Activated CD8-positive, alpha-beta memory T cell treated with anti-CD3 and anti-CD28 coated beads for 48 hours (primary cell): ENCODE results near the gene WWTR1.
A peak's percentile ranks its signal among the peaks of the same experiment; 100 is the strongest.

Experiments used
- DNase-seq, 3 experiments: peaks; one replicate each; pipeline ENCODE4 v3.0.0-alpha.2; 2020; ENCODE audit warnings: low read depth in 2 of 3, low spot score in 2 of 3

WWTR1 gene

DNA sequence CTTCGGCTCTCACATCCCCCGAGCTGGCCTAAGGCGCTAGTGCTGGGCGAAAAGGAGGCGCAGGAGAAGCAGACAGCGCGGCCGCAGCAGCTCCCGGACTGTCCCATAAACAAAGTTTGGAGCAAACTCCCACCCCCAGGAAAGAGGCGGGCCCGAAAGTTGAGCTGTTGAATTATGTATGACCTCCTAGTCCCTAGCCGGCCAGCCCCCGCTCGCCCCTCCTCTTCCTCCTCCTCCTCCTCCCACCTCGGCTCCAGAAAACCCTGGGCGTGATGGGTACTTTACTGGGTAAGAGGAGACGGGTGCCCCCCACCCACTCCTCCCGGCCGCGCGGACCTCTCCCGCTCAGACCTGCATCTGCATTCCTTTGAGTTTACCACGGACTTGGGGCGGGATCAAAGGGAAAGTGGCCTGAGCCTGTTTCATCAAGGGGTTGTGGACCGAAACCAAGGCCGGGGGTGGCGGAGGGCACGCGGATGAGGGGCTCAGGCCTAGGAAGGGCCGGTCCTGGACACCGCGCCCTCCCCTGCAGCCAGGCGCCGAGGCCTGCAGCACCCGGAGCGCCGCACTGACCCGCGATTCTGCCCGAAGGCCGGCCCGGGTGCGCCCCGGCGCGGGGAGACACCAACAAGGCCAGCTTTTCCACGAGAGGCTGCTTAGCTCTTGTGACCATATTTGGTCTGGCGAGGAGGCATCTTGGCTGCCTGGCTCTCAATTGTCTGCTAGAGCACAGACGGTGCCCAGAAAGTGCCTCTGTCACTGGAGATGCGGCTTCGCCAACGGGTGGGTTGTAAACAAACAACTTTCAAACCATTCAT, at the start of gene WWTR1:
TSS of gene WWTR1 (minus strand) at position 100 of the 818 bp plus-strand sequence. CDS start 719 bp downstream, outside the sequence.
- DNase-seq, result peak; percentile 4 to 16 (median 5)

DNA sequence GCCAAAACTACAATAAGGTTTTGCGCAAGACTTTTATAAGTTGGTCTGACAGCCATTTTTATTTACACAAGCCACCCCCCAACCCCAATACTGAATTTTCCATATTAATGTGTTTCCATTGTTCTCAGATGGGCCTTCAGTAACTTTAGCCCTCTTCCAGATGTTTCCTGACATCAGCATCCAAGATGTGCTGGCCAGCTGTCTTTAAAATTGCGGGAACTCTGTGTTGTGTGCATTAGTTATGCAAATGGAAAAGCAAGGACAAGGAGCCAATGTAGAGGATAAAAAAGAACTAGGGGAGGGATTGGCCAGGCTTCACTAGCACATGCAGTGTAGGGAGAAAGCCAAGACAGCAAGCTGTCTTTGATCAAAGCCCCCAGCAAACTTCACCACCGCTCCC, 49.1 kb upstream of the WWTR1 start:
- DNase-seq, result no peak

DNA sequence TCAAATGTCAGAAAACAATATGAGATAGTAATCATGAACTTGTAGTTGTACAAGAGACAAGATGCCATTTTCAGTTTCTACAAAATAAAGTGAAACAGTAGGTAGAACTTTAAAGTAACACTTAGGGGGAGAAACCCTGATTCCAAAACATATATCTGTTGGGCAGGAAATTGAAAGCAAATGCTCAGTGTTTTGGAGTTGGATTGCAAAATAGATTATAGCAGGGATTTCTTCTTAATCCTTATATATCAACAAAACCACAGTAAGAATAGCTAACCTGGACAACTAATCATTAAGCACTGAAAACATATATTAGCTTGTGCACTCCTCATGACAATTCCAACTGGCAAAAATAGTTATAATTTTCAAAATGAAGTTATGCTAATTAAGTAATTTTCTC, 47.6 kb upstream of the WWTR1 start:
- no peak for DNase-seq

DNA sequence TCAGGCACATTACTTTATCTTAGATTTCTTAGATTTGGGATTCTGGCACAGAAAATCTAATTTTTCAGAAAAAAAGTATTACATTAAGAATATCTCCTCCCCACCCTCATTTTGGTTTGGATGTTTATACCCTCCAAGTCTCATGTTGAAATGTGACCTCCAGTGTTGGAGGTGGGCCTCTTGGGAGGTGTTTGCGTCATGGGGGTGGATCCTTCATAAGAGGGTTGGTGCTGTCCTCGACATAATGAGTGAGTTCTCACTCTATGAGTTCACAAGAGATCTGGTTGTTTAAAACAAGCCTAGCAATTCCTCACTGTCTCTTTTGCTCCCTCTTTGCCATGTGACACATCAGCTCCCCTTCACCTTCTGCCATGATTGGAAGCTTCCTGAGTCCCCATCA, 45.6 kb upstream of the WWTR1 start:
- no peak for DNase-seq

DNA sequence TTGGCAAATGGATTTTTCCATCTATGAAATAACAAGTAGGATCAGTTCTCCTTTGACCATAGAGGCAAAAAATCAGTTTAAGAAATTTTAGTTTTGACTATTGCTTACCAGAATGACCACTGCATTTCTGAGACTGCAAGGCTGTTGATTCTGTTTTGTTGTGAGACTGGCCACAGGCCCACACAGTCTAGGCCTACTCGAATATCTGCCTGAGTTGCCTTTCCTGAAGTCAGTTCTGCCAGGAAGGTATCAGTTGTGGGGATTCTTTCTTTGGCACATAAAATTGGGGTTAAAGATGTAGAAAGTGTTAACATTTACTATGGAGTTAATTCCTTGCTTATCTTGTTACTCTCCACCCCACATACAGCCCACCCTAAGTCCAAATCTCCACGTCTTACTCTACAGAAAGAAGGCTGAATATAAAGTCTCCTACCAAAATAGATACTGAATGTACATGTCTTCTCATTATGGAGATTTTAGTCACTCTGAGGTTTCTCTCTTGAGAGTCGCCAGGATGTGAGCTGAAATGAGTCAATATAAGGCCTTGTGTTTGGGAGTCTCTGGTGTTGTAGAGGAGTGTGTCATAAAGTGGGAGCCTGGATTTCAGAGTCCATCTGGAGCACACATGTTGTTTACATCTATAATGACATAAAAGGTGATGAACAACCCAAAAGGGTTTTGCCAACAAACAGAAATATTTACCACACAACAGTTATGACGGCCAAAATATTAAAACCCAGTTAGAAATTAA, 45.0 kb upstream of the WWTR1 start:
- DNase-seq, result no peak

DNA sequence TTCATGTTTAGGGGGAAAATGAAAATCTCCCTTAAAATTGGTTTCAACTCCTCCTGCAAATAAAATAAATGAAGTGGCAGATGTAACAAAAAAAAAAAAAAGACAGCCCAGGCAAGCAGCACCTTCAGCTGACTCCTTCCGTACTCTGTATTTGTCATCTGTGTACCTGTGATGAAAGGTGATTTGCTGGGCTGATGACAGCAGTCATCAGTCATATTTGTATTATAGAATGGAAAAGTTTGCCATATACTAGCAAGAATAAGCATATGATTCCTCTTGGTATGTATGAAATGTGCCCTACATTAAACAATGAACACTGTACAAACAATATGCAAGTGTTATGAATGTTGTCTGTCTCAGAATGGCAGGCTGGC, 44.1 kb upstream of the WWTR1 start:
- no peak for DNase-seq

DNA sequence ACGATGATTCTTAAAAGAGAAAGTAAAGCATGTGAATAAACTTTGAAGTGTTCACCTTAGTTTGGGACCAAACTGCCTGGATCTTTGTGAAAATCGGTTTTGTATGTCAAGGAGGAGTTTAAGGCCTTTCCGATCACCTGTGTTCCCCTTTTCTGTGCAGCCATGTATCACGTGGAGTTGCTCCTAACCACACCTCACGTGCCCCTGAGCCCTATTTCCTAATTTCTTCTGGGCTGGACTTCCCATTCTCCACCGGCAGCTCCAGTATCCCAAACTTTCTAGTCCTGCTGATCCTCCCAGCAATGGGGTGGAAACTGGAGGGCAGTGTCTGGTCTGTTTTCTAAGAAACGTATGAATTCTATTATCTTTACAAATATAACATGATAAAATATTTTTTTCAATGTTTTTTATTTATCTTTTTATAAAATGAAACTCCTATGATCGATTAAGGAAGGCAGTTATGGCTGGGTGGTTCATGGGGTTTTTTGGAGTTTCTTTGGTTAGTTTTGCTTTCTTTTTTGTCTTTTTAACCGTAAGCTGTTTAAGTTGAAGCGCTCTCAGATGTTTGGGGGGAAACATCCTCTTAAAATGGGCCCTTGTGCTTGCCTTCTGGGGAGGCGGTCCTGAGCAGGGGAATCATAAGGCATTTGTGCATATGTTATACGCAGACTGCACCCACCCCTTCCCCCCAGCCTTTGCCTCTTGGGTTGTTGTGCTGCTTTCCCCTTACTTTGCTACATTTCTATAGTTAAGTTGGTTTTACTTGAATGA, 43.6 kb upstream of the WWTR1 start:
- DNase-seq, result peak in 1 of 3 experiments; percentile 7

DNA sequence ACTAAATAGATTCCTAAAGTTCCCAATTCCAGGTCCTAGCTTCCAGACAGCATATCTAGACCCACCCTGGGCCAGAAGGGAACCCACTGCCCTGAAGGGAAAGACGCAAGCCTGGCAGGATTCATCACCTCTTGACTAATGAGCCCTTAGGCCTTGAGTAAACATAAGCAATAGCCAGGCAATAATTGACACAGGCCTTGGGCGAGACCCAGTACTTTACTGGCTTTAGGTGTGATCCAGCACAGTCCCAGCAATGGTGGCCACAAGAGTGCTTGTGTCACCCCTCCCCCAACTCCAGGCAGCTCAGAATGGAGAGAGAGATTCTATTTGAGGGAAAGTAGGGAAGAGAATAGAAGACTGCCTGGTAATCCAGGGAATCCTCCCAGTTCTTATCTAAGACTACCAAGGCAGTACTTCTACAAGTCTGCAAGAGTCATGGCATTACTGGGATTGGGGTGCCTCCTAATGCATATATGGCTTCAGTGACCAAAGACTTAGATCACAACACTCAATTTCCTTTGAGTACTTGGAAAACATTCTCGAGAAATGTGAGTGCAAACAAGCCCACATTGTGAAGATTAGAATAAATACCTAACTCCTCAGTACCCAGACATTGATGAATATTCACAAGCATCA, 30.4 kb upstream of the WWTR1 start:
- DNase-seq, result no peak

DNA sequence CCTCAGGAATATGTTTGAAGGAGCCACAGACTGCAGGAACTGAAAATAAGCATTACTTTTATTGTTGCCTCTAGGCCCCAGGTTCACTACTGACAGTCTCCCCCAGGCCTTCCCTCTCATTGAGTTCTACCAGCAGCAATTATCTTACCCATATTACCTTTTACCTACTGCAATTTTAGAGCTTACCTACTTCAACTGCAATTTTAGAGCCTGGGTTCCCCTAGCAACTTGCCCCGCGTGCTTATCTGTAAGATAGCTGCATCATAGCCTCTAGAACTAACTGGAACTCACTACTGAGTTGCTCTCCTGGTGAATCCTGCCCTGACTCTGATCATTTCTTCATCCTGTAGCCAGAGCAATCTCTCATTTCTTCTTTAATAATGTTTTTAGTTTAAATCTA, 29.2 kb upstream of the WWTR1 start:
- DNase-seq, result no peak

DNA sequence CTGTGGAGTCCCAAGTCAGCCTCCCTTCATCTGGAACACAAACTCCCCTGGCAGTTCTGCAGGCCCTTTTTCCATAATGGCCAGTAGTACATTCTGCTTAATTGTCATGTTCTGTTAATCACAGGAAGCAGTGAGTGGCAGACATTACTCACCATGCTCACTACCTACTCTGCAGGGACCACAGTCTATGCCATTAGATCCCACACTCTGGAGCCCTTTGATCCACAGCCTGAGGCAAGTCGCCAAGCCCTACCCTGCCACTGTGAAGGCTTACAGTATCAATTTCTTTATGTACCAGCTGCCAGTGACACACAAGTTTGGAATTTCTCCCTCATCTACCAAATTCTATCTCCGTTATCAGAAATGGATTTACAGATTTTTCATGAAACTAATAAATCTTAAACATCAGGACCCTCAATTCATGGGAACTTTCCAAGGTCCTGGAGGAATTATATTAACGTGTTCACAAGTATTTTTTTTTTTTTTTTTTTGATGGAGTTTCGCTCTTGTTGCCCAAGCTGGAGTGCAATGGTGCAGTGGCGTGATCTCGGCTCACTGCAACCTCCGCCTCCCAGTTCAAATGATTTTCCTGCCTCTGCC, 20.6 kb upstream of the WWTR1 start:
- no peak for DNase-seq

DNA sequence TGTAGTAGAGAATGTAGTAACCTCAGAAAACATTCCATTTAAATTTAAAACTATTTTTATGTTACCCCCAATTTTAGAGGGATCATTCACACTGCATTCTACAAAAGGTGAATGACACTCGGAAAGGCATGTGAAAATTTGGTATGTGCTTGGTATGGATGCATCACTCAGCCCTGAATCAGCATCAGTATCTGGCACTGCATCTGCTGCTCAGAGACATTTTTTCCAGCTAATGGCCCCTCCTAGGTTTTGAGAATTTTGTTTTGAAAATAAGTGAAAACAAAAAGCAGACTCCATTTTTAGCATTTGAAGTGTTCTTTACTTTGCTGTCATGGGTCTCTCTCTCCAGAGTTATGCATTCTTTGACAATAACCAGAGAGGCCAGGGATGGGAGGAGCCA, 15.6 kb upstream of the WWTR1 start:
- DNase-seq, result no peak

DNA sequence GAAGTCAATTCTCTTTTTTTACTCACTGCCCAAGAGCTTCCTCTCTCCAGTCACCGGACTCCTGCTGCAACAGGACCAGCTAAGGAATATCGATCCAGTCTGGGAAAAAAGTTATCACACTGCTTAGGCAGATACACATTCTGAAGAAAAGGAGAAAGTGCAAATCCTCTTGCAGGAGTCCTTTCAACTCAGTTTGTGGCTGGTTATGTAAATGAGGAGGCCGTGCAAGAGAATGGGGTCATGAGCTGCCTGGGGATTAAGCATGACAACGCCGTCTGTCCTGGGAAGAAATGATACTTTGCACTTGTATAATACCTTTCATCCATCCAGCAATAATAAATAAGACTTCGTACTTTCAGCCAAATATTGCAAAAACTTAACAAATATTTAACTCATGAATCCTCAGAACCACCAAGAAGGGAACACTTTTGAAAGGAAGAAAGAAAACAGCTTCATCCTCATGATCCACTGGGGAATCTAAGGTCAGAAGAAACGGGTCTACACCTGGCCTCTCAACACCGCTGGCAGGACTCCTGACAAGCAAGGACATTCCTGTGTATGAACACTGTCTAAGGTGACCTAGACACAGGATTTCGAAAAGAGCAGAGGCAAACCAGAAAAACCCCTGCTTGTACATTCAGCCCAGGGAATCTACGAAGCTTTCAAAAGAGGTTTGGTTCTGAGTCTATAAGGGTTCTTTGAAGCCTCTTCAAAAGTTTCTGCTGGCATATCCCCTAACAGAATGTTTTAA, 13.1 kb upstream of the WWTR1 start:
- DNase-seq, result no peak

DNA sequence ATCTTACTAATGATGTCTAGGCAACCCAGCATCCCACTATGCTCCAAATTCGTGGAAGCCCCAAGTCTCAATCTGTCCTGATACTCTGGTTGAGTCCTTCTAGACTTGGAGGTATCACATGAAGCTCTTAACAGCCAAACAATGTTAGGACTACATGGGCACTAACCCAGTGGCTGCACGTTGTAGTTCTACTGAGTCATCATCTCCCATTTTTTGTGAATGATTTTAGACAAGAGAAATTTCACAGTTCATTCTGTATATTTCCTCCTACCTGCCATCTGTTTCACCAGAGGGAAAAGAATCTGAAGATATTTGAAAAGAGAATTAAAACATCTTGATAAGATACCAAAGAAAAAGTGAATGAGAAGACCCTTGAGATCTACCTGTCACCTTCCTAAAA, 9.8 kb upstream of the WWTR1 start:
- no peak for DNase-seq

DNA sequence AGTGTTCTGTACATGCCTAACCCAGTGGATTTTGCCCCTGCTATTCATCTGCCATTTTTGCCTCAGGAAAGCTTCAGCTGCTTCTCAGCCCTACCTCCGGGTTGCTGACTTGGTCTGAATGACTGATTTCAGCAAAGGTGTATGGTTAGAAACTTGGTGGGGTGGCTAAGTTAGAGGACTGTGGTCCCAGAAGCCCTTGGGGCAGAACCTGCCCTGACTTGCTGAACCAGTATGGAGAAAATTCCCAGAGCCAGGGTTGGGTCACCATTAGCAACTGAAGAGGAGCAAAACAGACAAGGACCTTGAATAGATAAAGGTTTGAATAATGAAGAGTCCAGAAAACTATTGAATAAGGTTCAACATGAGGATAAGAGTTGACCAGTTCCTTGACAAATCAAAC, 6.1 kb upstream of the WWTR1 start:
- no peak for DNase-seq

DNA sequence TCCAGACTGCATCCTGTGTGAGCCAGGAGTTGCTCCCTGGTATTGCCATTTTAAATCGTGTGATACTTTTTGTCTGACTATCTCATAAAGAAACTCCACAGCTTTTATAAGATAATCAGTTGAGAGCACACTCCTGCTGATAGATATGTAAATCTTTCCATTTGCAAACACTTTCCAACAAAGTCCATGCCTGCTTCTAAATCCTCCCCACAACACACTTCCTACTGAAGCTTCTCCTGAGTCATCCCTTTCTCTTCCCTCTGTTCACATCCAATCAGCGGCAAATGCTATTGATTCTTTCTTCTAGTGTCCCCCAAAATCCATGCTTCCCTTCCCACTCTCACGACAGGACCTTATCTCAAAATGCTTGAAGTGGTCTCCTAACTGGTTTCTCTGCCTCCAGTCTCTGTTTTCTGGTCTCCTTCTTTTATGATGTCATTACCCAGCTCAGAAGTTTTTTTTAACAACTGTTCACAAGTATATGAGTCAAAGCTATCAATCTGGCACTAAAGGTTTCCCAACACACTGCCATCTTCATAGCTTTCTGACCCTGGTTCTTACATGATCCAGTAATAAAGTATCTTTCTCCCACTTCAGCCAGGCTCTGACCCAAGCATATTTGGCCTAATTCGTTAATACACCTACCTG, 4.5 kb upstream of the WWTR1 start:
- DNase-seq, result no peak

DNA sequence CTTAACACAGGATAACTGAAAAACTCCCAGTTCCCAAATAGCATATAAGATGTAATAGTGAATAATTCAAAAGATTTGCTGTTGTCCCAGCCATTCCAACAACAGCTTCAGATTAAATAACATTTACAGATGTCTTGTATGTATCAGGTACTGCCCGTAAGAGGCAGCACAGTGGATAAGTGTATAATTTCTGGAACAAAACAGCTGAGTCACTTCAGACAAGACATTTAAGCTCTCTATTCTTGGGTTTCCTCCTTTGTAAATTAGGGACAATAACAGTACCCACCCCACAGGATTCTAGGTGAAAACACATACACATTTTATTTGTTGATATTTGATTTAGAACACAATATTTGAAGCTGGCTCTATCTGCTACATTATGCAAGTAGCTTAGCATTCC, 2.6 kb upstream of the WWTR1 start:
- DNase-seq, result no peak

DNA sequence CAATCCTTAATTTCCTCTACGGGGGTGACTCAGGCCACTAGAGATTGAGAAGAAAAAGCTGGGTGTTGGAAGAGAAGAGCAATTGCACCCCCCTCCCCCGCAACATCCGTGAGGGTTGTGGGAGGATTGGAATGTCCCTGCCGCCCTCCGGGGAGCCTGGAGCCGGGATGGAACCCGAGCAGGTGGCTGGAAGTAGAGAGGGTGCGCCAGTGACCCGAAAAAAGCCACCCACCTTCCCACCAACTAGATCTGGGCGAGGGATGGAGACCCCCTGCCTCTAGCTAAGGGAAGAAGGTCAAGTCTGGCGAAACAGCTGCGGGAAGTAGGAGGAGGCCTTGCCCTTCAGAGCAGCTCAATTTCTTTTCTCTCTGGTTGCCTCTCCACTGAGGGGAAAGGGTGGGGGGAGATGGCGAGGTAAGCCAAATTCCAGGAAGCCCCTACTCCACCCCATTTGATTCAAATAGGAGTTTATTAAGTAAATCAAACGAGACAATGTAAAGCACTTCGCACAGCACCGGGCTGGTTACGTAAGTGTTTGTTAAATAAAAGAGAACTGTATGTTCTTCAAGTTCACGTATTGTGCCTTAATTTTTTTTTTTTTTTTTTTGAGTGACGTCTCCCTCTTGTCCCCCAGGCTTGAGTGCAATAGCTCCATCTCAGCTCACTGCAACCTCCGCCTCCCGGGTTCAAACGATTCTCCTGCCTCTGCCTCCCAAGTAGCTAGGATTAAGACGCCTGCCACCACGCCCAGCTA, 1.1 kb upstream of the WWTR1 start:
- DNase-seq, result no peak

DNA sequence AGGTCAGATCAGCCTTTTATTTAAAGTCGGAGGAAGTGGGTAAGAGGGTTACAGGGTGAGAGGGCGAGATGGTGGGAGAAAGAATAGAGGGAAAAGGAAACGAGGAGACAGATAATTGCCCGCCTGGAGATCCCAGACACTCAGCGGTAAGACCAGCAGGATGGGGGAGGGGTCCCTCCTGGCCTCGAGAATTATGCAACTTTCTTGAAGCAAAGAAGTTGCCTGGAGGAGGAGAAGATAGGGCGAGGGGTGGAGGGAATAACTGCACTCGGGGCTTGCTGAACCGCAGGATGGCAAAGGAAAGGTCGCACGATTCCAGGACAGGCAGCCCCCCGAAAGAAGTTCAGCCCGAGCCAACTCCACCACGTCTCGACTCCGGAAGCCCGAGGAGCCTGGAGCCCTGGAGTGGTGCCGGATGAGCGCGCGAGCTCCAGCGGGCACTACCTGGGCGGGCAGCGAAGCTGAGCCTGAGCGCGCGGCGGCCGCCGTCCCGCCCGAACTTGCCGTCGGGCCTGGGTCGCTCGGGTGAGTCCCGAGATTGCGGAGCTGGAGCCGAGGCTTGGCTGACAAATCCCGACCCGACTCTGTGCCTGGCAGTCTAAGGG, 402 bp downstream of the WWTR1 start:
- peak in 1 of 3 experiments; percentile 8 for DNase-seq
